Activated gamma-delta T cell (primary cell): ENCODE data around the gene CTDSPL.

Source experiments
- DNase-seq: peaks from one replicate; lab custom pipeline; 2025; lab: John Stamatoyannopoulos, UW

CTDSPL gene

GRCh38 chr3:37943126-37943525 is 81.4 kb downstream of the CTDSPL start:
- no peak for DNase-seq

DNA sequence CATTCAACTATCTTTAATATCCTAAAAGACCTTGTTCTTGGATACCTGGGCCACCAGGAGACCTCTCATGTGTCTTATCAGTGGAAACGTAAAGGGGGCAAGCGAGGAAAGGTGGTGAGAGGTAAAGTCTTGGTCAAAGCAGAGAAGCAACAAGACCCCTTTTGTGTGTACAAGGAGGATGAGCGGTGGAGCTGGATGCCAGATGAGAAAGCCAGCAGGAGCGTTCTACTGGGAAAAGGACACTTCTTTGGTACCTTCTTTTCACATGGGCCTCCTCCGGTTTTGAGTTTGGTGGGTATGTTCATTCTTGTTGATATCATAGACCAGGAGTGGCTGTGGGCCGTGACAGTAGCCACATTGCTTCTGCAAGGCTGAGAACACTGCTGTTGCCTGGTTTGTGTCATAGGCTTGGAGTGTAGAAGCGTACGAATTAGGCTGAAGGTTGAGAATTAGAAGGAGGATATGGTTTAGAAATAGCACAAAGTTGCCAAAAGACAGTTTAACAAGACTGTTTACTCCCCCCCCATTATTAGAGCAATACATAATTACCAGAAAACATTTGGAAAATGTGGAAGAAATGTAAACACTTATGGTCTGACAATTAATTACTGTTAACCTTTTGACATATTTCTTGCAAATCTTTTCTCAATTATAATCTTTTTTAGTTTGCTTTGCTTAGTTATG is 82.1 kb downstream of the CTDSPL start:
- DNase-seq, result no peak

DNA sequence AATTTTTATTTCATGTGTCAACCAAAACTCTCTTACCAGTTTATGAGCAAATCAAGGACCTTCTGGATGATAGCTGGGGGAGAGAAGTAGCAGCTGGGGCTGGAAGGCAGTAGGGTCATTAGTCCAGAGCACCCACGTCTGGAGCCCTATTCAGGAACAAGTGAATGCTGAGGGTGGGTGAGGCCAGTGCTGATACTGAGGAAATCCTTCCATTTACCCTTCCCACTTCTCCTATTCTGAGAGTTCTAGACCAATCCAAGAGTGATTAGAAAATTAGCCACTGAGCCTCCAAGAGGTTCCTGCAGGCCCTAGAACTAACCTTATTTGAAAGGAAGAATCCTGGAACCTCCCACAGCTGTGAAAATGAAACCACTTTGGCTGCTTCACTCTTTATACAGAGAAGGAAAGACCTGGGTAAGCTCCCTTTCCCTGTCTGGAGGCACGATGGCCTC is 82.7 kb downstream of the CTDSPL start:
- no peak for DNase-seq

GRCh38 chr3:37945156-37945806 is 83.6 kb downstream of the CTDSPL start:
- no peak for DNase-seq

GRCh38 chr3:37945807-37946530 is 84.3 kb downstream of the CTDSPL start:
- no peak for DNase-seq

DNA sequence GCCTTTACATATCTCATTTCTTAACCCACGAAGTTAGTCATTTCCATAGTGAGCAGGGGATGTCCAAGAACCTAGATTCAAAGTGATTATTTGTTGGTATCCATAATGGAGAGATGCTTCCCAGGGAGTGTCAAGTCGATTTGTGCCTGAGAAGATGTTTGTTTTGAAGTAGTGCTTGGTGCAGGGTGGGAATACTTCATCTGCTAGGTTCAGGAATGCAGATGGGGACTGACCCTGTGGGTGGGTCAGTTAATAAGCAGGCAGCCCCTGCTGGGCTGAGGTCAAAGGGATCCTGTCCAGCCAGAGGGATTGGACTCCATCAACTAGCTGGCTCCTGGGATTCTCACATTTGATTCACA is 84.8 kb downstream of the CTDSPL start:
- no peak for DNase-seq

DNA sequence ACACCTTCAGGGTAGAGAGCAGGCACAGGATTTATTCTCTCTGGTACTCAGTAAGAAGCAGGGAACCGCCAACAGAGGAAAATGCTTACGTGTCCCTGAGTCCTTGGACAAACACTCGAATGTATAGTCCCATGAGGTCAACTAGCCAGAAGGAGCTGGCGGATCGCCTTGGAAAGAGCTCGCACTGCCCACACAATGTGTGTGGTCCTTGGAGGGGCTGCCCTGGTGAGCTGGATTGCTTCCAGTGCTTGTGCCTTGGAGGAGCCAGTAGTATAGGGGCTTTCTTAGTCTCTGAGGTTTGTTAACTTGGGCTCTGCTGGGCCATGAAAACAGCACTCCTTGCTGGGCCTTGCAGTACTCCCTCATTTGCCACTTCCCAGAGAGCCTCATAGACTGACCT is 88.2 kb downstream of the CTDSPL start:
- DNase-seq, result no peak

- DNase-seq, result no peak
Observed at GRCh38 chr3:37952564-37952963, 90.9 kb downstream of the CTDSPL start.

- no peak for DNase-seq
Observed at GRCh38 chr3:37953226-37953625, 91.5 kb downstream of the CTDSPL start.

DNA sequence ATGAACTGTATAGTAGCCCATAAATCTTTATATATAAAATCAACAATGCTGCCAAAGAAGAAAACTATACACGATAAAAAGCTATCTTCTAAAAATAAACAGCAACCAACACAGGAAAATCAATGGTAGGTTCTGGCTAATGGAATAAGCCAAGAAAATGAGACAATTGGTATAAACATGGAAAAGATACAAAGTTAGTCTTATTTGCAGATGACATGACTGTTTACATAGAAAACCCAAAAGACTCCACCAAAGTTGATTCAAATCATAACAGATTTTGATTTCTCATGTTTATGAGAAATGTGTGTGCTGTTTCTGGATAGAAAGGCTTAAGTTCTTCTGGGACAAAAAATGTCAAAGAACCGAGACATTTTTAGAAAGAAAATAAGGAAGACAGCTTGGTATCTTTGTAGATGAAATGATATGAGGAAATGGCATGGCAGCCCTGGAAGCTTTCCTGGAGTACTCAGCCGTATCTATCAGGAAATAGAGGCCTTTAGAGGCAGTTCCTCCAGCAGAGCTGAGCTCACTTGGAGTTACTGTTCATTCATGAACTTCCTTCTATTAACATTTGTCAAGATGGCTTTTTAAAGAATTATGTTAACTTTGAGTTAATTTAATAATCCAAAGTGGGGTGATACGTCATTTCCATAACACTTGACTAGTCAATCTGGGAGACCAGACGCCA is 92.2 kb downstream of the CTDSPL start:
- DNase-seq, result no peak

GRCh38 chr3:37954881-37955280 is 93.2 kb downstream of the CTDSPL start:
- no peak for DNase-seq

GRCh38 chr3:37955918-37956707 is 94.4 kb downstream of the CTDSPL start:
- no peak for DNase-seq

DNA sequence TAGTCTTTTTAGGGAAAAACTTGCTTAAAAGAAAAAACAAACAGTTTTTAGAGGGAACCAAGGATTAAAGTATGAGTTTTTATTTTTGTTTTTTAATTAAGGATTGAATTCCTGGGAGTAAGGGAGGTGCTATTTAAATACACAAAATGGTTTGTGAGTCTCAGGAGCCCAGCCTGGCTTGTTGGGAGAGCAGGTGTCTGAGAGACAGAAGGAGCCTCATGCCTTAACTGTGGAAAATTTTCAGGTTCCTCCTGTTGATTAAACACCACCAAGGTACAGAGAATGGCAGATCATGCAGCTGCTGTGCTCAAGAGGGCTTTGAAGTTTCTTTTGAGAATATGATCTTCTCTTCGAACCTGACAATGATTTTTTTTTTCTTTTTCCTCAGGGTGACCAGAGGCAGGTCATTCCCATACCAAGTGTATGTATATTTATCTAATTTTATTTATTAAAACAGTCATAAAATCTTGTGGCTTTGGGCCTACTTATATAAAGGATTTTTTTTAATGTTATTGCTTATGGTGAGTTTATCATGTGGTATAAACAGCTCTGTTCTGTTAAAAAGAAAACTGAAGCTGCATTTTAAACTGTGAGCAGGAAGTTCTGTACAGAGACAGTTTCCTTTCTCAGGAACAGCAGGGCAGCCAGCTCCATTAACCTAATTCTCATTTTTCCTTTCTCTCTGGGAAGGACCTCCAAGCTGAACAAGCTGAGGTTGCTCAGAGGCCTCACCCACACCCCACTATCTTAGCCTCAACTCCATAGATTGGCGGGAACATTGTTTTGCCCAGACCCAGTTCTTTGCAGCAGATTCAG is 95.3 kb downstream of the CTDSPL start:
- DNase-seq, result no peak

DNA sequence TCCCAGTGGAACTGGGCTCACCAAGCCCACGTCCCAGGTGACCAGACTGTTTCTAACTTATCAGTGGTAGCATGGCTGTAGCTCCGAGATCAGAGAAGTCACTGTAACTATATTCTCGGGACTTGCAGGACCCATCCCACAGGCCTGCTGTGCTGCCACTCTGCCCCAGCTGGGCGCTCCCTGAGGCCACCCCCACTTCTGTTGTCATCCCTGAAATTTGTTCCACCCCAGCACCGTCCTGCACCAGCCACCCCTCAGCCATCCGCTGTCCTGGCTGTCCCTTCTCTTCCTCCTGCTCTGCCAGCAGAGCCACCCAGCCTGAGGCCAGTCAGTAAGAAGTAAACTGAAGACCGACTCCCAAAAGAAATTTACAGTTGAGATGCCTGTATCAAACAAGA is 95.9 kb downstream of the CTDSPL start:
- no peak for DNase-seq

DNA sequence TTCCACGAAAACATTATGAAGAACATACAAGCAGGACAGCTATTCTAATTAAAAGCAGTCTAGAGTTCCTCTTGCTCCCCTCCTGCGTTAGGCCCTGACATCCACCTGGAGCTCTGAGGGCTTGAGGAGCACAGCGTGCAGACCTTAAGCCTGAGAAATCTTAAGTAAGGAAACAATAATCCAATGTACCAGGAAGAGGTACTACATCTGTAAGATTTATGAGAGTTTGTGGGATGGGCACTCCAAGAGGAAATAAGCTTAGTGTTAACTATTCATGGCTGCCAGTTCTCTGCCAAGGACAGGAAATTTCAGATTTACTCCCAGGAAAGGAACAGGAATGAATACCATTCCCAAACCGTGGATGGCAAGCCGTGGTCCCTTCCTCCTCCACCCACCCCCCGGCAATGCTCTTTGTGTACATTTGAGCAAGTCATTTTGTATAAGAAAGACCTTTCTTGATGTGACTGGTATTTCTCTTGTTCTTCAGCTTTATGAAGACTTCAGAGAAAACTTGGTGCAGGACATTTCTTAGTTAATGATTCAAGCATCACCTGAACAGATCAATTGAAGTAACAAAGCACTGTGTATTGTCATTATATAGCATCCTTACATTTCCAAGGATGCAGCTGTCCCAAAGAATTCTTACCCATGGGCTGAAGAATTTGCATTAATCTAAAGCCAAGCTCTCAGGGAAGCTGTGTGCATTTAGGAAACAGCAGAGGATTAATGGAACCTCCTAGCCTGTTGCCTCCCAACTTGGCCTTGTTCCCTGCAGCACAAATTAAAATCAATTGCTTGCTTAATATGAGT is 100.1 kb downstream of the CTDSPL start:
- DNase-seq, result no peak

DNA sequence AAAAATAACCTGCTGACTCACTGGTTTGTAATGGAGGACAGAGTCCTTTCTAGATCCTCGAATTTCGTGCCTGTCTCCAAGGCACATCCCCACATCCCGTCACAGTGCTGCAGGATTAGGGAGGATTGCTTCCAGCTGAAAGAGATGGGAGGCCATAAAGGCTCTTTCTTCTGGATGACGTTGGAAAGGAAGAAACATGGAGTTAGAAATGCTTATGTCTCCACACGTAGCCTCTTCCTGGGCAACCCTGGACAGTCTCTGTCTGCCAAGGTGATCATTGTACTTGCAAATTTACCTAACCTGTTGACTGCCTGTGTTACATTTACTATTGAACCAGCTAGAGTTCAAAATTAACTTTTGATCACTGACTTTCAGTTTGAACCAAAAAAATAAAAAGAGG is 101.3 kb downstream of the CTDSPL start:
- no peak for DNase-seq

- no peak for DNase-seq
Observed at GRCh38 chr3:37963635-37964034, 102.0 kb downstream of the CTDSPL start.

DNA sequence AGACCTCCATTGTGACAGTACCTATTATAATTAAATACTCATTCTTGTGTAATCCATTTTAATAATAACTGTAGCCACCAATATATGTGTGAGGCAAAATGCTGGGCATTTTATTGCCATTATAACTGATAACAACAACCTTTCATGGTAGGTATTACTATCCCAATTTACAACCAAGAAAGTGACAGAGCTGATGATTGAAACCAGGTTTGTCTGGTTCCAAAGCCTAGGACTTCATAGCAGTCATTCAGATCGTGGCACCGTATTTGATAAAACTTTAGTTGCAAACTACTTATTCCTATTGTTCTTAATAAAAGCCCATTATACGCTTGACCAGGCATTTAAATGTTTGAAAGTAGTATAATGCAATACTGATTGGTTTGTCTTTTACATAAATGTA is 102.5 kb downstream of the CTDSPL start:
- no peak for DNase-seq

- DNase-seq, result no peak
Observed at GRCh38 chr3:37964716-37965115, 103.0 kb downstream of the CTDSPL start.

DNA sequence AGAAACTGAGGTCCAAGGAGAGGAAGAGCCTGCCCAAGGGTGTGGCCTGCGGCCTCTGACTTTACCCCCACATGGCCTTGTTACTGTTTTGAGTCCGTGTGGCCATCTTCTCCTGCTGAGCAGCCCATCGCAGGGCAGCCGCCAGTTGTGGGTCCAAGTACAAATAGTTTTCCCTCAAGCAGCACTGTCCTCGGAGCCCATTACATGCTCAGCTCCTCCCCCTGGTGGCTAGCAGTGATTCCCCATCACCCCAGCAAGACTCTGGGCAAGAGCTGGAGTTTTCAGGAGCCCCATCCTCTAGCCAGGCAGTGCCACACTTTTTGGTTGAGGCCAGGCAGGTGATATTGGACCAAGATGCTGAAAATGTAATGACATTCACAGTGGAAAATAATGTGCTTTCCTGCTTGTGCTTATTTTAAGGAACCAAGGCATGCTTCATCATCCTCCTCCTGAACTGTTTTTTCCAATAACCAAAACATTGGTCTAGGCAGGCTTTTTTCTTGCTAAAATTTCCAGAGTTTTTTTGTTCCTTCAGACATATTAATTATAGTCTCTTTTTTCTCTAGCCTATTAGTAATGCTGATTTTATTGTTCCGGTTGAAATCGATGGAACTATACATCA is 105.7 kb downstream of the CTDSPL start:
- DNase-seq, result no peak
